Gastroesophageal sphincter (tissue), 3 donors: ENCODE measurements around the gene FOXN3.

Experiments used
- EP300 ChIP-seq: sonication (generic); formaldehyde crosslinking; IDR thresholded peaks from one replicate; pipeline ENCODE4 v1.6.1; 2017; ENCODE audit warnings: antibody characterized with exemption, mild to moderate bottlenecking
- POLR2A ChIP-seq, 2 donors: fragments of 450-650 bp; IDR thresholded peaks; one replicate each; pipeline ENCODE4 v1.6.1; 2017; ENCODE audit warnings: antibody characterized with exemption in 2 of 2, mild to moderate bottlenecking in 2 of 2, moderate library complexity in 1 of 2
- POLR2AphosphoS5 ChIP-seq: sonication (generic); formaldehyde crosslinking; IDR thresholded peaks from one replicate; pipeline ENCODE4 v1.6.1; 2017; ENCODE audit warnings: antibody characterized with exemption
- TF ChIP-seq, protein P1 (sequence below), 4 experiments: fragments of 200-600 bp in 2 of 4; fragments of 450-650 bp in 2 of 4; sonication (generic) in 1 of 4; IDR thresholded peaks; one replicate each; pipeline ENCODE4 v1.5.1; 2017 to 2019; ENCODE audit warnings: antibody characterized with exemption in 4 of 4, mild to moderate bottlenecking in 2 of 4, moderate library complexity in 2 of 4

DNA sequence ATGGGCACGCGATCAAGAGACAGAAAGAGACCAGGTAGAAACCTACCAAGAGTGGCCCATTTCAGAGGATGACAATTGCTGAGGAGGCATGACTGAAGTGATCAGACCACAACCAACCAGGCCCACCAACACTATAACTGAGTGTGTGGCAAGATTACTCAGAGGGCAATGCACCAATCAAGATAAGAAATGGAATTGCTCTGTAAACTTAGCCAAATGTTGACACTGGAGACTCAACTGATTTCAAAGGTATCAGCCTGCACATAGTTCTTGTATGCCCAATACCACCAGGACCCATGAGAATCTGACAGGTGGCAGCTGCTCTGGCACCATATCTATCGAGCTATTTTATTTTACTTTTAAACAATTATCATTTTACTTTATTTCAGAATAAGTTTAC lies 128.9 kb downstream of the FOXN3 start:
- TF ChIP-seq, protein P1, sequence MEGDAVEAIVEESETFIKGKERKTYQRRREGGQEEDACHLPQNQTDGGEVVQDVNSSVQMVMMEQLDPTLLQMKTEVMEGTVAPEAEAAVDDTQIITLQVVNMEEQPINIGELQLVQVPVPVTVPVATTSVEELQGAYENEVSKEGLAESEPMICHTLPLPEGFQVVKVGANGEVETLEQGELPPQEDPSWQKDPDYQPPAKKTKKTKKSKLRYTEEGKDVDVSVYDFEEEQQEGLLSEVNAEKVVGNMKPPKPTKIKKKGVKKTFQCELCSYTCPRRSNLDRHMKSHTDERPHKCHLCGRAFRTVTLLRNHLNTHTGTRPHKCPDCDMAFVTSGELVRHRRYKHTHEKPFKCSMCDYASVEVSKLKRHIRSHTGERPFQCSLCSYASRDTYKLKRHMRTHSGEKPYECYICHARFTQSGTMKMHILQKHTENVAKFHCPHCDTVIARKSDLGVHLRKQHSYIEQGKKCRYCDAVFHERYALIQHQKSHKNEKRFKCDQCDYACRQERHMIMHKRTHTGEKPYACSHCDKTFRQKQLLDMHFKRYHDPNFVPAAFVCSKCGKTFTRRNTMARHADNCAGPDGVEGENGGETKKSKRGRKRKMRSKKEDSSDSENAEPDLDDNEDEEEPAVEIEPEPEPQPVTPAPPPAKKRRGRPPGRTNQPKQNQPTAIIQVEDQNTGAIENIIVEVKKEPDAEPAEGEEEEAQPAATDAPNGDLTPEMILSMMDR (IDR thresholded peaks at IDR 0.05) = no peak
- no peak for TF ChIP-seq POLR2AphosphoS5
- TF ChIP-seq EP300 = no peak
- TF ChIP-seq POLR2A (IDR thresholded peaks at IDR 0.05) = no peak
